GM18868 (cell line): ENCODE results near the gene PRKAR1B.
"Not testable (repeated sequence)": the region's sequence is repeated elsewhere in the genome, so short reads cannot be mapped to it uniquely, and the experiment has no call there.

Source experiments
- ATAC-seq: cut with Tn5 transposase; IDR thresholded peaks from one replicate; pipeline ENCODE4 v1.9.1; 2021; ENCODE audit warnings: mild to moderate bottlenecking, moderate library complexity; ENCODE audit not compliant: unreplicated experiment

PRKAR1B gene

DNA sequence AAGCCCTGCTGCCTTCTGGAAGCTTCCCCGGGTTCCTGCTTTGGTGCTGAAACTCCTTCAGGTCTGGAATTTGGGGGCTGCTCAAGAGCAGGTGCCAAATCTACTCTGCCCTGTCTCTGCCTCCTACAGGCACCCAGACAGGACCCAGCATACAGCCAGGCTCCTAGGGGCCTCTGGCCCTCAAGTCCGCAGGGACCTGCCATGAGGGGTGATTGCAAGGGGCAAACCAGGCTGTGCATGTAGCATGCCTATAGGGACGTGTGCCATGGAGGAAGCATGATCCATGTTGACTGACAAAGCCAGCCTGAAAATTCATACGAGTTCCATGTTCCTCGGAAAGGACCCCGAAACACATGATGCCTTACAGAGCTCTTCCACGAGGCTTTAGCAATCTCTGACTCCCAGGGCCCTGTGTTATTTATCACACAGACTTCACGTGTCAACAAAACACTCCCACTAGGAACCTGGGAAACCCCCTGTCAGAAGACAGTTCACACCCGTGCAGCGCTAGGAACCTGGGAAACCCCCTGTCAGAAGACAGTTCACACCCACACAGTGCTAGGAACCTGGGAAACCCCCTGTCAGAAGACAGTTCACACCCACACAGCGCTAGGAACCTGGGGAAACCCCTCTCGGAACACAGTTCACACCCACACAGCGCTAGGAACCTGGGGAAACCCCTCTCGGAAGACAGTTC, 75.9 kb downstream of the PRKAR1B start:
- no peak for ATAC-seq

DNA sequence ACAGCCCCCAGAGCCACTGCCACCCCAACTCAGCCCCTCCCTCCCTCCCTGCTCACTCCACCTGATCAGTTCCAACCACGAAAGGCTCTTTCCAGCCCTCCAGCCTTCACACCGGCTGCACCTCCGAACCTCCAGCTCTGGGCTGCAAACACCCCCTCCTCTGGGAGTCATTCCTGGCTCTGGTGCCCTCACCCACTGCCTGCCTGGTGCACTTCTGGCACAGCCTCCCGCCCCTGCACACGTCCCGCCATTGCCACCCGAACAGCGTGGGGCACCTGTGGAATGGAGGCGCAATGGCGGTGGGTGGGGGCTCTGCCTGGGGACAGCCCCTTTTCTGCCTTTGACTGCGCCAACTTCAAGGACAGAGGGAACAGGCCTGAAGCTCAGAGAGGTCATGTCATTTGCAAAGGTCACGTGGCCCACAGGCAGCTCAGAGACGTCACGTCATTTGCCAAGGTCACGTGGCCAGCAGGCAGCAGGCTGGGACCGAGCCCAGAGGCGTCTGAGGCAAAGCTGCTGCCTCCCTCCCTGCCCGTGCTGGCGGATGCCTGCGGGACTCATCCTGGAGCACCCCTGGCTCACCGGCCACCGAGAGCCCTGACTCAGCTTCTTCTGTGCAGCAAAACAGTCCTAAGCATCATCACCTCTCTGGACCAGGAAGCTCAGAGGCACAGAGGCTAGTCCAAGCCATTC, 76.6 kb downstream of the PRKAR1B start:
- ATAC-seq: no peak

DNA sequence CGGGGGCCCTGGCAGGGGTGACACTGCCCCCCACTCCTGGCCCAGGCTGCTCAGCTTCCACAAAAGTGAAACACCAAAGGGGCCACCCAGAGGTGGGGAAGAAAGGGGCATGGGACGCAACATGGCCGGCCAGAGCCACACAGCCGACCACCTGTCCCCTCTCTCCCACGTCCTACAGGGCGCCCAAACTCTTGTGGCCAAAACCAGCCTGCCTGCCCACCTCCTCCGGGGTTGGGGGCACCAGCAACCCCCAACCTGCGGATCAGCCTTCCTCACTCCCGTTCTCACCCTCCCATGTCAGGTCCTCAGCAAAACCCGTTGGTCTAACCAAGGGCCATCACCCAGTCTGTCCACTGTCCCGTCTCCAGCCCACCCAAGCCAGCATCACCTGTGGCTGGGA, 80.1 kb downstream of the PRKAR1B start:
- no peak for ATAC-seq

DNA sequence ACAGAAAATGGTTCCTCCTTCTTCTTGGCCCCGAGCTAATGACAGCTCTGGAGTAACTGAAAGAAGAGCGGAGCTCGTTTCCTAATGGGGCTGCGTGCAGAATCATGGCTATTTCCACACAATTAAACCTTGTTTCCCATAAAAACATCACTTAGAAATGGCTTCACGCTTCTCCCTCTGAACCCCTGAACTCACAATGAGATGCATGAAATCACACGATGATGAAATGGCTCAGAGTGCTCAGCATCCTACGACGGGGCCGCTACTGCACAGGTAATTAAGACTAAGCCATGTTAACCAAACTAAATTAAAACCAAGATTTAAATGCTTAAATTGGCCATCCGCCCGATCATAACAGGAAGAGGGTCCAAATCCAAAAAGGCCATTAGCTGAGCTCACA, 80.6 kb downstream of the PRKAR1B start:
- ATAC-seq: no peak

DNA sequence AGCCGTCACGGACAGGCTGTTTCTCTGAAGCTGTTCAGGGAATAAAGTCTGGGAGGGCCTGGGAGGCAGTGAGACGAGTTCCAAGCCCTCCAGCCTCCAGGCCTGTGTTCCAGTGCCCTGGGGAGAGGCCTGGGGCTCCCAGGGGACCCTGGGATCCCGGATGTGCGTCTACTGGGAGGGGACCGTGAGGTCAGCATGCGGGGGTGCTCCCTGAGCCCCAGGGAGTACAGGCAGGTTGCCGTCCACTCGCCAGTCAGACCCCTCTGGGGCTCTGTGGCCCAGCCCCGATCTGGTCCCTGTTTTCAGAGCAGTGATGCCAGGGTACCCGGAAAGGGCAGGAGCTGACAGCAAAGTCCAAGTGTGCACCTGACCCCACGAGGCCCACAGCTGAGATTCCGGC, 81.5 kb downstream of the PRKAR1B start:
- no peak for ATAC-seq

DNA sequence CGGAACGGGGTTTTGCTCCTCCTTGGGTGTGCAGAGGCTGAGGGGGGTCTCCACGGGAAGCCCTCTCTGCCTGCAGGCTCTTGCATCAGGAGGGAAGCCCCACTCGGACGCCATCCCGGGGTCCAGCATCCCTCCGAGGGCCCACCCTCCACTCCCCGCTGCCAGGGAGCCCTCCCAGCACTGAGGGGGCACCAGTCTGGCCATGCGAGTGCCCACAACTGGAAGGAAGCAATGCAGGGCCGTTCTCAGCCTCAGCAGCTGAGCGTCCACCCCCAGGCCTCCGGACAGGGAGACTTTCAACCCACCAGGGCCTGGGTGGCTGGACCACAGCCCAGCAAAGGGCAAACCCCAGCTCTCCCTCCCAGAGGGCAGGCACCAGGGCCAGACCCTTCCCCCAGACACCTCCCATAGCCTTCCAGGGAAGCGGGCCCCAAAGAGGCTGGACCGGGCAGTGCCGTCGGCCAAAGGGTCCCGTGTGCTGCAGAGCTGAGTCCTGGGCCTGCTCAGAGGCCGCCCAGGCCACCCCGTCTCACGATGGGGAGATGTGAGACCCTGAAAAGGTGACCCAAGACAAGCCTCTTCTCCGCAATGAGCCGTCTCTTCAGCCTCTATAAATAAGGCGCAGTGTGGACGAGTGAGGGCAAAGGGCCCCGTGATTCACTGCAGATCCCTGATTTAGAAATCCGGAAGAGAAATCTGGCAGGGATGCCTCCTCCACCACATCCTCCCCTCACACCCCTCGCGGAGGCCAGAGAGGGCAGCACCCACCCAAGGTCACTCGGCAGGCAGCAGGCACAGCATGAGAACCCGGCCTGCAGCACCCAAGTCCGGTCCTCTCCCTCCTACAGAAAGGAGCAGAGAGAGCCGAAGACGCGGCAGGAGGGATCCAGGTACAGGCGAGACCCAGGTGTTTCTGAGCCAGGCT, 82.4 kb downstream of the PRKAR1B start:
- ATAC-seq: no peak

DNA sequence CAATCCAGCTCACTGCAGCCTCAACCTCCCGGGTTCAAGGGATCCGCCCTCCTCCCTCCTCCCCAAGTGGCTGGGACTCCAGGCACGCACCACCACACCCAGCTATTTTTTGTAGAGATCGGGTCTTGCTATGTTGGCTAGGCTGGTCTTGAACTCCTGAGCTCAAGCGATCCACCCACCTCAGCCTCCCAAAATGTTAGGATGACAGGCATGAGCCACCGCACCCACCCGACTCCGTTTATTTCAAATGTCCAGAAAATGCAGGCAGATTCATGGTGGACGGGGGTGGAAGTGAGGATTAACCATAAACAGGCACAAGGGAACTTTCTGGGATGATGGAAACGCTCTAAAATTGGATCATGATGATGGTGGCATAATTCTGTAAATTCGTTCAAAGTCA, 85.1 kb downstream of the PRKAR1B start:
- ATAC-seq: no peak

DNA sequence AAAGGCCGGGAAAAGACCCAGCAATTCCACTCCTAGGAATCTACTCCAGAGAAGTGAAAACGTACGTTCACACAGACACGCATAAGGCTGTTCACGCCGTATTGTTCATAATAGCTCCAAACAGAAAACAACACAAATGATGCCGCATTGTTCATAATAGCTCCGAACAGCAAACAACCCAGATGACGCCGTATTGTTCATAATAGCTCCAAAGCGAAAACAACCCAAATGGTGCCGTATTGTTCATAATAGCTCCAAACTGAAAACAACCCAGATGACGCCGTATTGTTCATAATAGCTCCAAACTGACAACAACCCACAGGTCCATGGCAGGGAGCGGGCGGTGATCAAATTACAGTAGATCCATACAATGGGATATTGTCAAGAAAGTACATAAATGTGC, 85.8 kb downstream of the PRKAR1B start:
- no peak for ATAC-seq

DNA sequence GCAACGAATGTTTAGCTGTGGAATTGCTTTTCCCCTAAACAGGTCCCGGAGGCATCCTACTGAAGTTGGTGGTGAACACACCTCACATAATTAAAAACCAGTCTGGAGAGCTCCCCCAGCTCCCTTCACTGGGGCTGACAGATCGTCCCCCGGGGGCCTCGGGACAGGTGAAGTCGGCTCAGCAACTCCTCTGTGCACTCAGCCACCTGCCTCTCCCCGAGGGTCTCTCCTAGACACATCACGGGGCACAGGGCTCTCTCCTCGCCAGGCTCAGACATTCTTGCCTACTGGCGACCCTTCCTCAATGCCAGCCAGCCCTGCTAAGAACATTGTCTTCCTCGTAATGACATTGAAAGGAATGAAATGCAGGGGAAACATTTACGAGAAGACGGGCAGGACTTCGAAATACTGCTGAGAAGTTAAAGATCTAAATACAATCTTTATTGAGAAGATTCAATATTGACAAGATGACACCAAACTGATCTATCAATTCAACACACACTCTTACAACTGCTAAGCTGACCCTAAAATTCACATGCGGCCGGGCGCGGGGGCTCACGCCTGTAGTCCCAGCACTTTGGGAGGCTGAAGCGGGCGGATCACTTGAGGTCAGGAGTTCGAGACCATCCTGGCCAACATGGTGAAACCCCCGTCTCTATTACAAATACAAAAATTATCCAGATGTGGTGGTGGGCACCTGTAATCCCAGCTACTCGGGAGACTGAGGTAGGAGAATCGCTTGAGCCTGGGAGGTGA, 88.6 kb downstream of the PRKAR1B start:
- ATAC-seq: no peak

DNA sequence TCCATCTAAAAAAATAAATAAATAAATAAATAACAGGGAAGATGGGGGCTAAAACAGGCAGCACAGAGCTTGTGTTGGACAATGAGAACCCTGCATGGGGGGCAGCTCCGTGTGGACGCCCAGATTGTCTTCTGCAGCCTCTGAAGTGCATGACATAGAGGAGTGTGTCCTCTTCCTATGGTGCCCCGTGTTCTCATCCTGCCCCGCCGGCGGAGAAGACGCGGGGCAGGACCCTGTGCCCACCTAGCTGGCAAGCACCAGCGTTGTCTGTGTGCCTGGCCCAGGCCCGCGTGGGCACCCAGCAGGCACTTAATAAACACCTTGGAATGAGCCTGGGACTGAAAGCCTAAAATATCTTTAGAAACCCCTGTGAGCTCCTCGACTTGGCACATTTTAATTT, 89.3 kb downstream of the PRKAR1B start:
- no peak for ATAC-seq

DNA sequence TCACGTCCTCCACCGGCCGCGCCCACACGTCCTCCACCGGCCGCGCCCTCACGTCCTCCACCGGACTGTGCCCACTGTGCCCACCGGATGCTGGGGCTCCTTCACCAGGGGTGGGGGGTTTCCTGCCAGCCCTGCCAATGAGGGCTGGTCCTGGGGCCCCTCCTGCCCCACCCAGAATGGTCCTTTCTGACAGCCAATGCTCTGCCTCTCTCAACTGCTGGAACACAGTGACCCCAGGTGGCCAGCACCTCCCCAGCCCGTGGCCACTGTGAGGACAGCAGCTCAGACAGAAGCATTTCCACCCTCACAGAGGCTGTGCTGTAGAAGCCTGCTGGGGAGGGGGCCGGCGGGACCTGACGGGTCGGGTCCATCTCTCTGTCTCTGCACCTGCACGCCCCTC, 90.7 kb downstream of the PRKAR1B start:
- no peak for ATAC-seq

DNA sequence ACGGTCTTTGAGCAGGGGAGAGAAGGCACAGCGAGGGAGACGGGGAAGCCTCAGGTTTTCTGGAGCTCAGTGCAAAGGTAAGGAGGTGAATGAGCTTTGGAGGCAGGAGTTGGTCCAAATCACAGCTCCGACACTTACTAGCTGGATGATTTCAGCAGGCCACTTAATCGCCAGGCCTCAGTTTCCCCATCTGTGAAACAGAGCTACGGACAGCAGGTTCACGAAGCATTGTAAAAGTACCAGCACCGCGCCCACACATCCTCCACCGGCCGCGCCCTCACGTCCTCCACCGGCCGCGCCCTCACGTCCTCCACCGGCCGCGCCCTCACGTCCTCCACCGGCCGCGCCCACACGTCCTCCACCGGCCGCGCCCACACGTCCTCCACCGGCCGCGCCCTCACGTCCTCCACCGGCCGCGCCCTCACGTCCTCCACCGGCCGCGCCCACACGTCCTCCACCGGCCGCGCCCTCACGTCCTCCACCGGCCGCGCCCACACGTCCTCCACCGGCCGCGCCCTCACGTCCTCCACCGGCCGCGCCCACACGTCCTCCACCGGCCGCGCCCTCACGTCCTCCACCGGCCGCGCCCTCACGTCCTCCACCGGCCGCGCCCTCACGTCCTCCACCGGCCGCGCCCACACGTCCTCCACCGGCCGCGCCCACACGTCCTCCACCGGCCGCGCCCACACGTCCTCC, 91.2 kb downstream of the PRKAR1B start:
- ATAC-seq: not testable (repeated sequence)

DNA sequence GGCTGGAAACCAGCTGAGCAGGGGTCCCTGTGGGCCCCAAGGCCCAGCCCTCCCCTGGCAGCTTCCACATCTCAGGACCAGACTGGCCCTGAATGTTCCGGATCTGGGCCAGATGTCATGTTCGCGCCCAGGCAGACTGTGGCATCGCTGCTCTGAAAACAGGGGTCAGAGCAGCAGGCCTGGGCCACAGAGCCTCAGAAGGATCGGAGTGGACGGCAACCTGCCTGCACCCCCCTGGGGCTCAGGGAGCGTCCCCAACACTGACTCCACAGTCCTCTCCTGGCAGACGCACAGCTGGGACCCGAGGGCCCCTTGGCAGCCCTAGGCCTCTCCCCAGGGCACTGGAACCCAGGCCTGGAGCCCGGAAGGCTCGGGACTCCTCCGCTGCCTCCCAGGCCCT, 91.9 kb downstream of the PRKAR1B start:
- no peak for ATAC-seq

DNA sequence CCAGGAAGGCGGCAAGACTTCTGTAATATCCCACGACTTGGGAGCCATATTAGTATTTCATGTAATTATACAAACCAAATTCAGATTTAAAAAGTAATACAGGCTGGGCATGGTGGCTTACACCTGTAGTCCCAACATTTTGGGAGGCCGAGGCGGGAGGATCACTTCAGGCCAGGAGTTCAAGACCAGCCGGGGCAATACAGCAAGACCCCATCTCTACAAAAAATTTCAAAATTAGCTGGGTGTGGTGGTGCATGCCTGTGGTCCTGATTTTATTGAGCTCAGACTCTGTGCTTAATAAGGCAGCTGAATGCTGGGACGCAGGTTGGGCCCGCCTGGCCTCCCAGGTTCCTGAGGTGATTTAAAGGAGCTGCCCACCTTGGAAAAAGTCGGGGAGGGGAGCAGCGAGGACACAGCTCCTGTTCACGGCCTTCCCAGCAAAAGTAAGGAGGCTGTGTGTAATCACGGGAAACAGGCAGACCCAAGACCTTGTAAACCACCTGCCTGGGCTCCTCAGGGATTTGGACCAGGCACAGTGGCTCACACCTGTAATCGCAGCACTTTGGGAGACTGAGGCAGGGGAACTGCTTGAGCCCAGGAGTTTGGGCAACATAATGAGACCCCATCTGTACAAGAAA, 93.6 kb downstream of the PRKAR1B start:
- ATAC-seq: no peak

DNA sequence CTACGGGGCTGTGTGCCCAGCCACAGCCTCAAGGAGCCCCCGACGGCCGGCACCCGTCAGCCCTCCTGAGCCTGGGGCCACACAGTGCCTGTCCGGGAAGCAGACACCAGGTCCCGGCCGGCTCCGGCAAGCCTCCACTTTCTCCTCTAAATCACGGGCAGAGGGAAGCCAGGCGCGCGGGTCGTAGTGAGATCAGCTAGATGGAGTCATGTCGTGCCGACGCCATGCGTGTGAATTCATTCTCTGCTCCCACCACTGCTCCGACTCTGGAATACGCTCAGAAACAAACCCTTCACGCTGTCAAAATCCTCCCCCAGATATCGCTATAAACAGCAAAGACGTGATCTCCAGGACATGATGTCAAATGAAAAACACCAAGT, 94.3 kb downstream of the PRKAR1B start:
- no peak for ATAC-seq

DNA sequence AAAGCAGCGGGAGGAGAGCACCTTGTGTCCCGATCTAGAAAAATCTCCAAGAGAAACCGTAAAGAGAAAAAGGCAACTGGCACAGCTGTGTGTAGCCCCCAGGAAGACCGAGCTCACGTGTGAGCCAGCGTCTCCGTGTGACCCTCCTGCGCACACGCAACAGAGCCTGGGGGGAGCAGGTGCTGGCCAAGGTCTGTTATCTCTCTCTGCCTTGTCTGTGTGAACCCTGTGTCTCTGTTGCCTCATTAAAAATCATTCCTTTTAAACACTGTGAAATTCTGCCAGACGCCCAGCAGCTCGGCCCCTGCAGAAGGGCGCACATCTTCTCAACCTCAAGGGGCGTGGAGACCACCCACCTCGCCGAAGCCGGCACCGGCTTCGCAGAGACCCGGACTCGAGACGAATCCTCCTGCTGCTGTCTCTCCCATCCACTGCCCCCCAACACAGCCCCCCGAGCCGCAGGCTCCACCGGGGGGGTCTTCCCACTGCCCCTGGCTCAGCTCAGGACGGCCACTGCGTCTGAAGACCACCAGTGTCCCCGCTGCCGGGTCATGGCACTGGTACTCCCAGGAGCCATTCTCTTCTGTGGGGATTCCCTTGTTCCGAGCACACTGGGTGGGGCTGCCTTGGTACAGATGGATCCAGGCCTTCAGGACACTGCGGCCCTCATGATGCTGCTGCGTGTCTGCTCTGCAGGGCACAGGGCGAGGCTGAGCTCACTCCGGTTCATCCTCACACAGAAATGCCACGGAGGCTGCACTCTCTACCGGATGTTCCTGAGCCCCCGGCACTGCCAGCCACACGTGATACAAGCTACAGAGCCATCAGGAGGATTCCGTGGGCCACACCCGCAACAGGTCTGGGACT, 94.9 kb downstream of the PRKAR1B start:
- no peak for ATAC-seq

DNA sequence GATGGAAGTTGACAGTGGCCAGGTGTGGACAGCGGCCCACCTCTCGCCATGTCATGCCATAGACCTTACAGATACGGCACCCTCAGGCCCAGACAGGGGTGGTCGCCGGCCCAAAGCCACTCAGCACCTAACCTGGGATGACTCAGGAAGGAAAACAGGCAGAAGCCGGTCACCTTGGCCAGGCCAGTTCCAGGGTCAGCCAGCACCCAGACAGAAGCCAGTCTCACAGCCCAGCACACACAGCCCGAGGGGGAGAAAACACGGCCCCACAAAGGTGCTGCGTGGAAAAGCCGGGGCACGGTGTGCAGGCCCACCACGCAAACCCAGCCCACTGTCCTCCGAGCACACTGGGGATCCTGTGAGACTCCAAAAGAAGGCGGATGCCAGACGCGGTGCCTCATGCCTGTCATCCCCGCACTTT, 95.8 kb downstream of the PRKAR1B start:
- ATAC-seq: no peak

DNA sequence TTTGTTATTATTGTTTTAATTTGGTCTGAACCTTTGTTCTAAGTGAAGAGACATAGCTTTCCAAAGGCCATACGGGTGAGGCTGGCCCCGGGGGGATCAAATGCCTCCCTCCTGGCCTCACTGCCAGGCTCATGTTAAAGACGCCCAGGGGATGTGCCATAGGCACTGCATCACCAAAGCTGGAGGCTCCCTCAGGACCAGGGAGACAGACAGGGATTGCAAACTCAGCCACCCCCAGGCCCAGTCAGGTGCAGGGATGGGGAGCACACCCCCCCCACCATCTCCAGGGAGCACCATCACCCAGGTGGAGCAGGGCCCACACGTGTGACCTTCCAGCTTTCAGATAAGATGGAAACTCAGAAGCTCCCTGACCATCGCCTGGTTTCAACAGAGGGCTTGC, 96.5 kb downstream of the PRKAR1B start:
- no peak for ATAC-seq

DNA sequence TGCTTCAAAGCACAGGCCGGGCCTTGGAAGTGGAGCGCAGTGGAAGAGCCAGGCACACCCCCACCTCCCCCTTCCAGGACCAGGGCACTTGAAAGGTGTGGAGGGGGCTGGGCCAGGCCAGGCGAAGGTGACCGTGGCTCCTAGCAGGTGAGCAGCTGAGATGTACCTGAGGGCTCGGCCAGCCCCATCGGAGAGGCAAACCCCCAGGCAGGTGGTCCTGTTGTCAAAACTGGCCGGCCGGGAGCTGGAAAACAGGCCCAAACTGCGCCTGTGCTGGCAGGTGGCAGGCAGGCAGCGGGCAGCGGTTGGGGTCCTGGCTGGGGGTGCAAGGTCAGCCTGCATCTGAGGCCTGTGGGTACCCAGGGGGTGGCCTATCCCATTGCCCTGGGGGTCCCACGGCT, 97.0 kb downstream of the PRKAR1B start:
- no peak for ATAC-seq
